ENCODE data around the gene TMEM87B. TPM values are rescaled to one million over a fixed set of nuclear protein-coding genes. Genes with fewer than 3 reads are reported as not detected.

The TMEM87B gene
- total RNA-seq, 4 donors from 2014 or later: 21.9 to 74.5 (median 60.7) TPM

DNA sequence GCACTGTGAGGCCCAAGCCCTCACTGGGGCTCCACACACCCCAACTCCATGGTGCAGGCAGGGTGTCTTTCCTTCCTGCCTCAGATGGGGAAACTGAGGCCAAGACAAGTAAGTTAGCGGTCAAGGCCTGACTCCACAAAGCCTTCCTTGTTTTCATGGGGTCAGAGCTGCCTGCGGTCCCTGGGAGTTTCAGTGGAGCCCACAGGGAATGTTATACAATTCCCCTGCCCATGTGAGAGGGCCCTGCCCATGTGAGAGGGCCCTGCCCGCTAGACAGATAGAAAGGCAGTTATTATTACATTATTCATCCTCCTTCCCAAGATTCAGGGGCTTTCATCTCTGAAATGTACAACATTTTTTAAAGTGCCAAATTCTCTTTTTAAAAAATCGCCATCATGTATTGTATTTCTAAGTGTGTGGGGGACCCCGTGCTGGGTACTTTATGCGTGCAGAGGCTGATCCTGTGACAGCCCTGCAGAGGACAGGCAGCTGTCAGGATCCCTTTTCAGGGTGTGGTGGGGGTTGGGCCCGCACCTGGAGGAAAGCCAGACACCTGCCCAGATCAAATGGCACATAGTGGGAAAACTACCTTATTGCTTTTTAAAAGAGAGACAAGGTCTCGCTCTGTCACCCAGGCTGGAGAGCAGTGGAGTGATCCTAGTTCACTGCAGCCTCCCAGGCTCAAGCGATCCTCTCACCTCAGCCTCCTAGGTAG lies 106.5 kb downstream of the TMEM87B start:
- in situ Hi-C loops (cut with MboI; ENCODE audit: low pct_ligation_motif_present in 1 of 4, low pct_unique_long_range_greater_than_20kb in 1 of 4, low sequenced_read_pairs in 3 of 4) (no loop called here), intact Hi-C loops (cut with DNase I; ENCODE audit: low total_unique reads) (no loop called here)
- Histone ChIP-seq H3K4me1 (no peaks in the 10 kb centered on the region), H3K9me3 (no peaks in the 10 kb centered on the region), H3K4me3 (no peak overlapping the region), H3K36me3 (no peaks in the 10 kb centered on the region), H3K27ac (no peak overlapping the region), H3K27me3 (no peaks in the 10 kb centered on the region)
- TF ChIP-seq POLR2A (IDR thresholded peaks at IDR 0.05) (no peak), POLR2AphosphoS5 (IDR thresholded peaks at IDR 0.05) (no peak), EP300 (IDR thresholded peaks at IDR 0.05; ENCODE audit: low read depth) (no peak)
- TF ChIP-seq, protein P1, sequence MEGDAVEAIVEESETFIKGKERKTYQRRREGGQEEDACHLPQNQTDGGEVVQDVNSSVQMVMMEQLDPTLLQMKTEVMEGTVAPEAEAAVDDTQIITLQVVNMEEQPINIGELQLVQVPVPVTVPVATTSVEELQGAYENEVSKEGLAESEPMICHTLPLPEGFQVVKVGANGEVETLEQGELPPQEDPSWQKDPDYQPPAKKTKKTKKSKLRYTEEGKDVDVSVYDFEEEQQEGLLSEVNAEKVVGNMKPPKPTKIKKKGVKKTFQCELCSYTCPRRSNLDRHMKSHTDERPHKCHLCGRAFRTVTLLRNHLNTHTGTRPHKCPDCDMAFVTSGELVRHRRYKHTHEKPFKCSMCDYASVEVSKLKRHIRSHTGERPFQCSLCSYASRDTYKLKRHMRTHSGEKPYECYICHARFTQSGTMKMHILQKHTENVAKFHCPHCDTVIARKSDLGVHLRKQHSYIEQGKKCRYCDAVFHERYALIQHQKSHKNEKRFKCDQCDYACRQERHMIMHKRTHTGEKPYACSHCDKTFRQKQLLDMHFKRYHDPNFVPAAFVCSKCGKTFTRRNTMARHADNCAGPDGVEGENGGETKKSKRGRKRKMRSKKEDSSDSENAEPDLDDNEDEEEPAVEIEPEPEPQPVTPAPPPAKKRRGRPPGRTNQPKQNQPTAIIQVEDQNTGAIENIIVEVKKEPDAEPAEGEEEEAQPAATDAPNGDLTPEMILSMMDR (IDR thresholded peaks at IDR 0.05): no peak
- WGBS, 2 donors (ENCODE audit: low coverage in 1 of 2): 86 to 100% methylated on average over 1 to 9 of the region's 9 CpGs
- DNase-seq: no peak

DNA sequence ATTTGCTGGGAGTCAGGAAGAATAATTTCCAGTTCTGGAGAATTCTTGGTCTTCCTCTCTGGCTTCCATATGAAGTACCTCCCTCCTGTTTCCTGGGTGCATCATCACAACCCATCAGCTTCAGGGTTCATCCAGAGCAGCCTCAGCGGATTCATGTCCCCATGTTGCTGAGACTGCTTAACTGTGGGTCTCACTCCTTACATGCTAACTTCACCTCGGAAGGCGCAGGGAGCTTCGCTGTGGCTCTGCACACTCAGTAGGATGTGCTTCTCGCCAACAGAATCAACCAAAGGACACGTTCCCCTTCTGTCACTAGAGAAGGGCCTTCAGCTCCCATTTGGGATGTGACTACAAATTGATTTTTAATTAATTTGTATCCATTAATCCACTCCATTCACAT lies 107.3 kb downstream of the TMEM87B start:
- in situ Hi-C loops (cut with MboI; ENCODE audit: low pct_ligation_motif_present in 1 of 4, low pct_unique_long_range_greater_than_20kb in 1 of 4, low sequenced_read_pairs in 3 of 4) (no loop called here), intact Hi-C loops (cut with DNase I; ENCODE audit: low total_unique reads) (no loop called here)
- 92% methylated on average over 6 of the region's 6 CpGs; no CpG with 5 or more reads in 1 of the 2 donors for WGBS, 2 donors (ENCODE audit: low coverage in 1 of 2)
- DNase-seq: no peak
- H3K9me3 ChIP-seq: no peaks in the 10 kb centered on the region
- H3K4me1 ChIP-seq: no peaks in the 10 kb centered on the region
- no peak overlapping the region for H3K4me3 ChIP-seq
- no peak for TF ChIP-seq POLR2A (IDR thresholded peaks at IDR 0.05)
- no peak overlapping the region for H3K27ac ChIP-seq
- no peaks in the 10 kb centered on the region for H3K27me3 ChIP-seq
- no peaks in the 10 kb centered on the region for H3K36me3 ChIP-seq

DNA sequence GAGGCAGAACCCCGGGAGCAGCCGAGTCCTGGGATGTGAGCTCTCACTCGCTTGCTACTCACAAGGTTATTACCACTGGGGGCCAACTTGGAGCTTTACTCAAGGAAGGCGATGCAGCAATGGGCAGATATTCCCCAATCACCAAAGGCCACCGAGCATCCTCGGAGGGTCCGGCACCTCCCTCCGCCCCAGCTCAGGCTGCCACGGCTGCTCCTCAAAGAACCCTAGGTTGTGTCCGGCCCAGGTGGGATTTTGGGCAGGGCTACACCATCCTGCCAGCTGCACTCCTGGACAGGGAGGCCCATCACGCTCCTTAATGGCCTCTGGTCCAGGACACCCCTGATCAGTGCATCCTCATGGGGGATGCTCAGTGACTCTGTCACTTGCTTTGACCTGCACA lies 107.9 kb downstream of the TMEM87B start:
- no peak for DNase-seq
- H3K27me3 ChIP-seq: no peaks in the 10 kb centered on the region
- no peak for TF ChIP-seq POLR2A (IDR thresholded peaks at IDR 0.05)
- TF ChIP-seq POLR2AphosphoS5 (IDR thresholded peaks at IDR 0.05): no peak
- TF ChIP-seq EP300 (IDR thresholded peaks at IDR 0.05; ENCODE audit: low read depth): no peak
- TF ChIP-seq, protein P1 (IDR thresholded peaks at IDR 0.05): no peak
- H3K36me3 ChIP-seq: no peaks in the 10 kb centered on the region
- H3K4me3 ChIP-seq: no peak overlapping the region
- in situ Hi-C loops (cut with MboI; ENCODE audit: low pct_ligation_motif_present in 1 of 4, low pct_unique_long_range_greater_than_20kb in 1 of 4, low sequenced_read_pairs in 3 of 4) (no loop called here), intact Hi-C loops (cut with DNase I; ENCODE audit: low total_unique reads) (no loop called here)
- no peaks in the 10 kb centered on the region for H3K4me1 ChIP-seq
- WGBS, 2 donors (ENCODE audit: low coverage in 1 of 2): 92 to 100% methylated on average over 4 to 11 of the region's 11 CpGs
- H3K27ac ChIP-seq: no peak overlapping the region
- H3K9me3 ChIP-seq: no peaks in the 10 kb centered on the region

DNA sequence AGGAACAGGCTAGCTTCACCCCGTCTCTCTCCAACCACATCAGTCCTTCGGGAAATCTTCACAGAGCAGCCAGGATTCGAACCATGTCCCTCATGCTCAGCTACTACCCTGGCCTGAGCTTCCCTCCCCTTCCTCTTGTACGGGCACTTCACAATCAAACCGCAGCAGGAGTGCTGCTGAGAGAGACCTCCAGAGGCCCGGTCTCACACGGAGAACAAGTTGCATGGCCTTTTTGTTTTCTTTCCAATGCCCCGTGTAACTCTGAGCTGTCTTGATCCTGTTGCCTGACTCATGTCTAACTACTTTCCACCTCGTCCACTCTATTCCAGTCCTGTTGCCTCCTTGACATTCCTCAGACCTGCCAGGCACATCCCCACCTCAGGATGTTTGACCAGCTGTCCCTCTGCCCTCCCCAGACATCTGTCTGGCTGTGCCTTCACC lies 108.5 kb downstream of the TMEM87B start:
- H3K4me3 ChIP-seq: no peak overlapping the region
- H3K27me3 ChIP-seq: no peaks in the 10 kb centered on the region
- H3K36me3 ChIP-seq: no peaks in the 10 kb centered on the region
- in situ Hi-C loops (cut with MboI; ENCODE audit: low pct_ligation_motif_present in 1 of 4, low pct_unique_long_range_greater_than_20kb in 1 of 4, low sequenced_read_pairs in 3 of 4) (no loop called here), intact Hi-C loops (cut with DNase I; ENCODE audit: low total_unique reads) (no loop called here)
- TF ChIP-seq, protein P1 (IDR thresholded peaks at IDR 0.05): no peak
- TF ChIP-seq POLR2A (IDR thresholded peaks at IDR 0.05) (no peak), POLR2AphosphoS5 (IDR thresholded peaks at IDR 0.05) (no peak), EP300 (IDR thresholded peaks at IDR 0.05; ENCODE audit: low read depth) (no peak)
- H3K27ac ChIP-seq: no peak overlapping the region
- WGBS, 2 donors (ENCODE audit: low coverage in 1 of 2): 86% methylated on average over 9 of the region's 9 CpGs; no CpG with 5 or more reads in 1 of the 2 donors
- DNase-seq: no peak
- H3K9me3 ChIP-seq: no peaks in the 10 kb centered on the region
- no peaks in the 10 kb centered on the region for H3K4me1 ChIP-seq

DNA sequence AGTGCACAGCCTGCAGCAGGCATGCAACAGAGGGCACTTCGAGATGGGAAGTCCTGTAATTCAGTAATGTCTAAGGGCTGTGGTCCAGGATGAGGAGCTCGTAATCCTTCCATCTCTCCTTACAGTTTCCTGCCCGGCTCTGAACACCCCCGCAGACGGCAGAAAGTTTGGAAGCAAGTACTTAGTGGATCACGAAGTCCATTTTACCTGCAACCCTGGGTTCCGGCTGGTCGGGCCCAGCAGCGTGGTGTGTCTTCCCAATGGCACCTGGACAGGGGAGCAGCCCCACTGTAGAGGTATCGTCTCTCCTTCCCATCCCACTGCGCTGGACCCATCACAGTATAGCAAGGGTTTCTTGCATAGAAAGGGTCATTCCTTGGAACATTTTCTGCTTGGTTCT lies 109.8 kb downstream of the TMEM87B start:
- H3K4me1 ChIP-seq: no peaks in the 10 kb centered on the region
- no peak for DNase-seq
- TF ChIP-seq, protein P1 (IDR thresholded peaks at IDR 0.05): no peak
- TF ChIP-seq EP300 (IDR thresholded peaks at IDR 0.05; ENCODE audit: low read depth) (no peak), POLR2A (IDR thresholded peaks at IDR 0.05) (no peak), POLR2AphosphoS5 (IDR thresholded peaks at IDR 0.05) (no peak)
- intact Hi-C loops (cut with DNase I; ENCODE audit: low total_unique reads) (no loop called here), in situ Hi-C loops (cut with MboI; ENCODE audit: low pct_ligation_motif_present in 1 of 4, low pct_unique_long_range_greater_than_20kb in 1 of 4, low sequenced_read_pairs in 3 of 4) (no loop called here)
- no peaks in the 10 kb centered on the region for H3K27me3 ChIP-seq
- no peak overlapping the region for H3K27ac ChIP-seq
- no peaks in the 10 kb centered on the region for H3K36me3 ChIP-seq
- WGBS, 2 donors (ENCODE audit: low coverage in 1 of 2): 91 to 96% methylated on average over 9 to 11 of the region's 11 CpGs
- no peak overlapping the region for H3K4me3 ChIP-seq
- no peaks in the 10 kb centered on the region for H3K9me3 ChIP-seq

Data from transverse colon (tissue), 4 donors.